GM21529 (cell line): Measurements from ENCODE around the gene HMGN3.
"Not testable (repeated sequence)": the region's sequence is repeated elsewhere in the genome, so short reads cannot be mapped to it uniquely, and the experiment has no call there.

Experiments
- ATAC-seq: cut with Tn5 transposase; IDR thresholded peaks from one replicate; pipeline ENCODE4 v1.9.1; 2021; ENCODE audit not compliant: unreplicated experiment

The HMGN3 gene

DNA sequence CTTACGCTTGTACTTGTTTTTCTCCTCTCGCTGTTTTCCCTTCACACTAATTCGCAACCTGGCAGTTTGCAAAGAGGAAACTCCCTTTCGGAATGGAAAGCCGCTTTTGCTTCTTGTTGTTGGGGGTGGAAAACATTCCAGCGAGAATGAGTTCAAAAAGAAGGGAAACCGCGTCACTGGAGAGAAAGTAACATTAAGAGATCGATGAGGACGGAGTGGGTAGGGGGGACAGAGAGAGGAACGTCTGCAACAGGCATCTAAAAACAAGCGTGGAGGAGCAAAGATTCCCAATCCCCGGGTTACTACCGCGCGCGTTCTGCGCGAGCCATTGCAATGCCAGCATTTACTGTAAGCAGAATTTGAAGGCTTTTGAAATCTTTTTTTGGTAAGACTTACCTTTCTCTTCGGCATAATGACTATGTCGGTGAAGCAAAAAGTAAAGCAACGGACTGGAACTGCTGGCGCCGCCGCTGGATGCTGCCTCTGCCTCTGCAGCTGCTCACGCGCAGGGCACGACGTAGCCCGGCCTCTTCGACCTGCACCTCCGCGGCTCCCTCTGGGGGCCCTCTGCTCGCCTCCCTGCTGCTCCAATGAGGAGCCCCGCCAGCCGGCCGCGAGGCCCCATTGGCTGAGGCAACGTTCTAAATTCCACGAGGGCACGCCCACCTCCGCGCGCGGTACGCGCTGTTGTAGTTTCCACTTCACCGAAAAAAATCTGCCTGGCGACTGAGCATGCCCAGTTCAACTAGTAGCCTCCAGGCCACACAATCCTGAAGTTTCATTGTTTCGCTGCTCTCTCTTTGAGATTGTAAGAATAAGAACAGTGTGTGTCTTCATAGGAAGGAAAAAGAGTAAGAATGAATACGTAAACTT lies at the start of gene HMGN3:
Gene HMGN3, minus strand, starts transcription at position 533 of the 873 bp plus-strand sequence.
- peak; percentile 86 for ATAC-seq

DNA sequence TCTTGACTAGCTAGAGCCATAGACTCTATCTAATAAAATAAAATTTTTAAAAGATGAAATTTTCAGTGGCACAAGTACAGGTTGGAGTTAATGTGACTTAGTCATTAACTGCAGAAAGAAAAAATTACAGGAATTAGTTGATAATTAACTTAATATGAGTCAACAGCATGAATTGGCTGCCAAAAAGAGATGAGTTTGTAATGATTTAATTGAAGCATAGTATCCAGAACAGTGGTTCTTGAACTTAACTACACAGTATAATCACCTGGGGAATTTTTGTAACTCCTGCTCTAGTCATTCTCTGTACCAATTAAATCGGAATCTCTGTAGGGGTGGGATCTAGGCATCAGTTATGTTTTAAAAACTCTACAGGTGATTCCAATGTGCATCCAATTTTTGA lies 46.3 kb upstream of the HMGN3 start:
- ATAC-seq = no peak

DNA sequence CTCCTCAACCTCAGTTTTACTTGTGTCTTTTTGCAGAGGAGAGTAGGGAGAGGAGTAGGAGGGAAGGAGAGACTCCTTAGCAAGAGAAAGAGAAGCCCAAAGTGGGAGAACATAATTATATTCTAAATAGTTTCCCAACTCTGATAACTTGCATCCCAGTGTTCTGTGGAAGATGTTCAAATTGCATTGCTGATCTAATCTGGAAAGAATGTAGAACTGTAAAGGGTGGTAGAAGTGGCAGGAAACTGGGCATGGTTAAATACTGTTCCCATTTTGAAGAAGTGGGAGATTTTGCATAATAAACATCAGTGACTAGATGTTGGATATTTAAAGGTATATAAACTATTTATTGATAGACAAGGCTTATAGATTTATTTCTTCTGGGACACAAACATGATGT lies 42.6 kb upstream of the HMGN3 start:
- ATAC-seq = no peak

DNA sequence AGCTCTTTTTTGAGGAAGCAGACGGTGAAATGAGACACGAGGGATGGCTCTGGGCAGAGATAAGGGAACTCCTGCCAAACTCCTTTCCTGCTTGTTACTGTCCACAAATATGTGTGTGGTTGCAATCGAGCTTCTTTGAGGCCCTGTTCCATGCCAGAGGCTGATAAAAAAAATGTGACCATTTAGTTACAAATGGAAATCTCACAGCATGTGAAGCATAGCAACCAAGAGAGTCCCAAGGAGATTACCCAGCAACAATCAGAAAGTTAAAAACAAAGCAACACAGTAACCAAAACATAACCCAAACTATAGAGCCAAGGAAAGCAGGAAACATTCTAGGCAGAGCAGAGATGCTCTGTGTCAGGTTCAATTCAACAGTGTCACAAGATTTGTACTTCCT lies 35.4 kb upstream of the HMGN3 start:
- no peak for ATAC-seq

DNA sequence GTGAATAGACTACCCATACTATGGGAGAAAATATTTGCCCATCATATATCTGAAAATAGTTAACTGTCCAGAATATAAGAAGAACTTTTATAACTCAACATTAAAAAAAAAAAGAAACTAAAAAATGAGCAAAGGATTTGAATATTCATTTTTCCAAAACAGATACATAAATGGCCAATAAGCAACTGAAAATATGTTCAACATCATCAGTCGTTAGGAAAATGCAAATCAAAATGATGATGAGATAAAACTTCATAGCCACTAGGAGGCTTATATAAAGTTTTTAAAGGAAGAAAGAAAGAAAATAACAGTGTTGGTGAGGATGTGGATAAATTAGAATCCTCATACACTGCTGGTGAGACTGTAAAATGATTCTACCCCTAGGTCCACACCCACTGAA lies 32.6 kb upstream of the HMGN3 start:
- ATAC-seq = no peak

DNA sequence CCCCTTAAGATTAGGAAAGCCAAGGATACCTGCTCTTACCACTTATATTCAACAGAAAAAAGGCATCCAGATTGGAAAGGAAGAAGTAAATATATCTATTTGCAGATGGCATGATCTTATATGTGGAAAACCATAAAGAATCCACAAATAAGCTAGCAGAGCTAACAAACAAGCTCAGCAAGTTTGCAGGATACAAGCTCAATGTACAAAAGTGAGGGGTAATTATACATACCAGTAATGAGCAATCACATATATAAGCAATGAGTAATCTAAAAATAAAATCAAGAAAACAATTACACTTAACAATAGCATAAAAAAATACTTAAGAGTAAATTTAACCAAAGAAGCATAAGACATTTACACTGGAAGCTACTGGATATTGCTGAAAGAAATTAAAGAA lies 31.6 kb upstream of the HMGN3 start:
- ATAC-seq = no peak

DNA sequence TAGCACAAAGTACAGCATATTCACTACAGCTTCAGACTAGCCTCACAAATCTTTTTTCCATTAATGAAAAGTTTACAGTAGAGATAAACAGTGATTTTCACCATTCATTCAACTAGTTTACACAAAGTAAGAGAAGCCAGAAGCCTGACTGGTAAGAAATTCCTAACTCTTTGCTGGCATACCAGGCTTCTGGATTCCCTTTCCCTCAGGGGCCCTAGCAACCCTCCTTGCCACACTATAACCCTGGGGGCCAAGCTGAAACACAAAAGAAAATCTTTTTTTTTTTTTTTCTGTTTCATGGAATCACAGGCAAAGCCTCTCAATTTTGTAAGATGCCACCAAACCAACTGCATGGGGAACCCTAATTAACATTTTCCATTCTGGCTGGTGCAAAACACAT lies 28.9 kb upstream of the HMGN3 start:
- ATAC-seq = no peak

DNA sequence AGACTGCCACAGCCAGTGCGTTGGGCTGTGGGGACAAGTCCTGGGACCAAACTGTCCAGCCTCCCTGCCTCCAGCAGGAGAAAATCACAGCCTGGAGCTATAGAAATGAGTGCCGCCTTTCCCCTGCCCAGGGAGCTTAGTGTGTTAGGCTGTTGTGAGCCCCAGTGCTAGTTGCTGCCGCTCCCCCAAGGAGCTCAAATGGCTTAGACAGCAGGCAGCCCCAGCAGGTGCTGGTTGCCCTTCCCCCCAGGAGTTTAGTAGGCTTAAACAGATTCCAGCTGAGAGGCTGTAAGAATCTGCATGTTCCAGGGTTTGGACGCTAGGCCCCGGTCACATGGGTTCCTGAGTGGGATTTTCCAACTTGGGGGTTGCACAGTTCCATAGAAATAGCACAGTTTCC lies 27.2 kb upstream of the HMGN3 start:
- no peak for ATAC-seq

DNA sequence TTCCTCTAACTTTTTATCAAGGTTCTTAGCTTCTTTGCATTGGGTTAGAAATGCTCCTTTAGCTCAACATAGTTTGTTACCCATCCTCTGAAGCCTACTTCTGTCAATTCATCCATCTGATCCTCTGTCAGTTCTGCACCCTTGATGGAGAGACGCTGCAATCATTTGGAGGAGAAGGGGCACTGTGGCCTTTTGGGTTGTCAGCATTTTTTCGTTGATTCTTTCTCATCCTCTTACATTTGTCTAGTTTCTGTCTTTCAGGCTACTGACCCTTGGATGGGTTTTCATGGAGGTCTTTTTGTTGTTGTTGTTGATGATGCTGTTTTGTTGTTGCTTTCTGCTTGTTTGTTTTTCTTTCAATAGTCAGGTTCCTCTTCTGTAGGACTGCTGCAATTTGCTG lies 26.3 kb upstream of the HMGN3 start:
- ATAC-seq = no peak

DNA sequence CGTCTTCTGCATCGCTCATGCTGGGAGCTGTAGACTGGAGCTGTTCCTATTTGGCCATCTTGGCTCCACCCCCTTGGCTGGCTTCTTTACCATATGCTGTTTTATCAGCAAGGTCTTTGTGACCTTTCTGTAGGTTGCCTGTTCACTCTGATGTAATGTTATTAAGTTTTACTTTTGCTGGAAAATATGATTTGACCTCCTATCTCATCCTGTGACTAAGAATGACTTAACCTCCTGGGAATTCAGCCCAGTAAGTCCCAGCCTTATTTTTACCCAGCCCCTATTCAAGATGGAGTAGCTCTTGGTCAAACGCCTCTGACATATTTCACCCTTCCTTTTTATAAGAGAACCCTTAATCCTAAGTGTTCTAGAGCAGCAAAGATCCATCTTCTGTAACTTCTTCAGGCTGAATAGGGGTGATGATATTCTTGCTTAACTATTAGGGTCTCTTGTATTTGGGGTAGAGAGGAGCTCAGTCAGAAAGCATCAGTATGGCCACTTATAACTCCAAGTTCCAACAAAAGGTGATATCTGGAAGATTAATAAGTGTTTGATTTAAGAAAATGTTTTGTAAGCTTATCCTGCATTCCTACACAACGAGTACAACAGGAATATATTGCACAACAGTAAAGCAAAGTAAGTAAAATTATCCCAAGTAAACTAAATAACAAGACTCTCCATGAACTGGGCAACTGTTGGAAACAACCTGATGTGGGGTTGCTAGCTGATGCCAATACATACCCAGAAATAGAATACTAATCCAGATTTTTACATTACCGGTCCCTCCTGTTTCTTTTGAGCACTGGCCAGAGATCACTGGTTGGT lies 23.1 kb upstream of the HMGN3 start:
- no peak for ATAC-seq

DNA sequence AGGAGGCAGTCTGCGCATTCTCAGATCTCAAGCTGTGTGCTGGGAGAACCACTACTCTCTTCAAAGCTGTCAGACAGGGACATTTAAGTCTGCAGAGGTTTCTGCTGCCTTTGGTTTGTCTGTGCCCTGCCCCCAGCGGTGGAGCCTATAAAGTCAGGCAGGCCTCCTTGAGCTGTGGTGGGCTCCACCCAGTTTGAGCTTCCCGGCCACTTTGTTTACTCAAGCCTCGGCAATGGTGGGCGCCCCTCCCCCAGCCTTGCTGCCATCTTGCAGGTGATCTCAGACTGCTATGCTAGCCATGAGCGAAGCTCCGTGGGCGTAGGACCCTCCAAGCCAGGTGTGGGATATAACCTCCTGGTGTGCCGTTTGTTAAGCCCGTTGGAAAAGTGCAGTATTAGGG lies 22.3 kb upstream of the HMGN3 start:
- ATAC-seq = not testable (repeated sequence)

DNA sequence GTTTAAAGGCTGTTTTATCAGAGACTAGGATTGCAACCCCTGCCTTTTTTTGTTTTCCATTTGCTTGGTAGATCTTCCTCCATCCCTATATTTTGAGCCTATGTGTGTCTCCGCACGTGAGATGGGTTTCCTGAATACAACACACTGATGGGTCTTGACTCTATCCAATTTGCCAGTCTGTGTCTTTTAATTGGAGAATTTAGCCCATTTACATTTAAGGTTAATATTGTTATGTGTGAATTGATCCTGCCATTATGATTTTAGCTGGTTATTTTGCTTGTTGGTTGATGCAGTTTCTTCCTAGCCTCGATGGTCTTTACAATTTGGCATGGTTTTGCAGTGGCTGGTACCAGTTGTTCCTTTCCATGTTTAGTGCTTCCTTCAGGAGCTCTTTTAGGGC lies 20.6 kb upstream of the HMGN3 start:
- not testable (repeated sequence) for ATAC-seq

DNA sequence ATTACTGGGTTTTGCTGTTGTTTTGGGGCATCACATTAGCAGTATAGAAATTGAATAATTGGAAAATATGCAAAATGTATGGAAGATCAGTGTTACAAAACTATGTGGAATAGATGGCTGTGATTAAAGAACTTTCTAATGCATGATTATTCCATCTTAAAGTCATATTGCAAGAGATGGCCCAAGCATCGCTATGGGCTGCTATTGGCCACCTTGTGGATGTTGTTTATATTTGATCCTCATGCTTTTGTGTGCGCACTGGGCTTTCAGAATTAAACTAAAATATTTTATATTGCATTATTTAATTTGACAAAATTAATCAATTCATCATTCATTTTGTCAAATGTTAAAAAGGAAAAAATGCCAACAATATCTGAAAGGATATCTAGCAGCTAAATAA lies 16.1 kb upstream of the HMGN3 start:
- no peak for ATAC-seq

DNA sequence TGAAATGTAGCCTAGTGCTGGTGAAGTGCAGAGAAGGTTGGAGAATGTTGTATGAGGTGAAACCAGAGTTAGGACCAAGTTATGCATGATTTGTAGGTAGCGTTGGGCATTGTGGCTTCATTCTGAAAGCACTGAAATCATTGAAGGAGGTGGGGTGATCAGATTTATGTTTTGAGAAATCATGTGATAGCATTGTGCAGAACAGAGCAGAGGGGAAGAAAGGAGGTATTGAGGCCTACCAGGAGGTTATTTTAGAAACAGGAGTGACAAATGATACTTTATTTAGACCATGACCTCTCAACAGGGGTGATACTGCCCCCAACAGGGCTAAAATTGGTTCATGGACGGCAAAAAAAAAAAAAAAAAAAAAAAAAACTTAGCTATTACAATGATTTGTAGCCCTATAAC lies 15.6 kb upstream of the HMGN3 start:
- peak; percentile 75 for ATAC-seq

DNA sequence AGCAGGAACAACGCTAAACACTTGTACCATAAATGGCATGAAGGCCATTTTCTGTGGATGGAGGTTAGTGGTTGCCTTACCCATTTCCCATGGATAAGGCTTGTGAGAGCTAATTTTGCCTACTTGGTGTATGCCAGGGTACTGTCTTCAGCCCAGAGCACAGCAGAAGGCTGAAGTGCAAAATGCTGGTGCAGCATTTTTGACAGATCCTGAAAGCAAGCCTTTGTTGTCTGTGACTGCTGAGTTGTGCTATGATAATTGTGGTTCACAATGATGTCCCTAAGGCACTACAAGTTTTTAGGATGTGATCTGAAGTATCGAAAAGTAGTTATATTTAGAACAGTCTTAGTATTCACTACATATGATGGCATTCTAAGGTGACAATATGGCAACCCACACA lies 14.7 kb upstream of the HMGN3 start:
- ATAC-seq = no peak

DNA sequence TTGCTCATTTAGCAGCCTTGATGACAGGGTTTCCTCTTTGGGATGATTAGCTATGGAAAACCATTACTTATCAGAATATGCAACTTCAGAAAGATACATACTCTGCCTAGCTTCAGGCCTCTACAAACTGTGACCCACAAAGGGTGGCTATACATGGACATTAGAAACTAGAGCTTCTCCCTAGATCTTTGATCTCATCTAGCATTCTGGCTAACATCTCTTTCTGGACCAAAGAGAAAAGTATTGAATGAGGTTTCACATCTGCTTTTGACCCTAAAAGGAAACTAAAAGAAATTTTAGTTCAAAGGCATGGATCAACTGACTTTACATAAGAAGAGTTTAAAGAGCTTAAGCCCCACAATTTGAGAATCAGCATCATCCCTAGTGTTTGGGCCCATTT lies 12.4 kb upstream of the HMGN3 start:
- peak; percentile 84 for ATAC-seq

DNA sequence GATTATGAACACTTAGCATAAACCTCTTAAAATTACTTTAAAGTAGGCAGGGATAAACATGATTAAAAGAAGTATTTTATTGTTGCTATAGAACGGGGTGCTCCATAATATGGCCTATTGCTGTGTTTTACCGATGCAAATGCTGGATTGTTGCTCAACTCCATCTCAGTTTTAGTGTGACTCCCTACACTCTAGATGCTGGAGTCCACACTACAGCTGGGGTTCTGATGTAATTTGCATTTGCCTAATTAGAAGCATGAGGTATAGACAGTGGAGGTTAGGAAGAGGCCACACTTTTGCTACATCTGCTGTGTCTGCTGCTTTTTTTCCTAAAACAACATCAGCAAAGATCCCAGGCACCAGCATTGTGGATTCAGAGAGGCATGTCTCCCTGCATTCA lies 6.7 kb upstream of the HMGN3 start:
- ATAC-seq = no peak

DNA sequence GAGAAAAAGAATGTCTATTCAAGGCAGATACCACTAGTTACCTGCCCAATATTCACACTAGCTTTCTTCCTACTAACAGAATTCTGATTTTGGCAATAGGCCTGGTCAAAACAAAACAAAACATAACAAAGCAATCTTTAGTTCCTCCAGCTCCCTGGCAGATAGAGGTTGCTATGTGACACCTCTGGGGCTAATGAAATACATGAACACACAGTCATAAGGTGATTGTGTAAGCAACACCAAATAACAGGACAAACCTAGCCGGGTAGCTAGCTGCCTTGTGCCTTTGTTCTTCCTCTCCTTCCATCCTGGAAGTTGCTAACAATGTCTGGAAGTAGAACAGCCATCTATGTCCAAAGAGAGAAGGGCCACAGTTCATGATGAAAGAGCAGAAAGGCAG lies 6.0 kb upstream of the HMGN3 start:
- ATAC-seq = peak; percentile 27

DNA sequence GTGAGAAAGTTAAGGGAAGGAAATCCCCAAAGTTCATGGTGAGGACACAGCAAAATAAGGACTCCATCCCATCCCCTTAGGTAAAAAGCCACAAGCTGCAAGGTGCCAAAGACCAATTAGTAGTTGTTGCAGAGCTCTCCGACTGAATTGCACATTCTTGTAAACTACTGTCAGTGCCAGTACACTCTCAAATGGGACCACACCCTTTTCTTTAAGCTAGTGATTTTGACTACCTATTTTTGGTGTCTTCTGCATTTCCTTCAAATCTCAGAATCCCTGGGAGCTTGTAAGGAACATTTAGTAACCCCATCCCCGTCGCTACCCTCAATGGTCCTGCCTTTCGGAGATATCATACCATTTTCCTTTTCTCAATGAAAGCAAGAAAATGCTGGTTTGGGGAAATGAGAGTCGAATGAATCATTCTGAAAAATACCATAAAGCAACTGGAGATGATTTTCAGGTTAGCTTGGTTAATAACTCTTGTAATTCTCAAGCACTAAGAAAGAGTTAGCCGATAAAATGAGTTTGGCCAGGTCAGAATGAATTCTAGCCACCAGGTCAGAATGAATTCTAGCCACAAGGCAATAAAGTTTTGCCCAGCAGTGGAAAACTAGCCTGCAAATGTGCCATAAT lies 5.2 kb upstream of the HMGN3 start:
- peak; percentile 71 for ATAC-seq

DNA sequence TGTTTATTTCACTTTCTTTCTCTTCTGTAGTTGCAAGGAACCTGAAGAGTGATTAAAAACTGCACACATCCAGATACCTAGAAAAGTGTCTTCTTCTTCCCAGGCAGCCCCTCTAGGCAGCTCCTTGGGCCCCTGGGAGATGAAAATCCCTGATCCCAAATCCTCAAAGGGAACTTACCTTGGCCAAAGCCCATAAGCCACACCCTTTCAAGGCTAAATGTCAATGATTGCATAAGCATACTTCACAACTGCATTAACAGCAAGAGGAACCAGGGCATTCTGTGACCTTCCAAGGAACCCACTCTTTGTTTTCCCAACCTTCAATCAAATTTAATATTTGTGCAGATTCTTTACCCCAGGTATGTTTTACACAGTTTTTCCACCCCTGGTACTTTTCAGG lies 4.4 kb upstream of the HMGN3 start:
- ATAC-seq = no peak

DNA sequence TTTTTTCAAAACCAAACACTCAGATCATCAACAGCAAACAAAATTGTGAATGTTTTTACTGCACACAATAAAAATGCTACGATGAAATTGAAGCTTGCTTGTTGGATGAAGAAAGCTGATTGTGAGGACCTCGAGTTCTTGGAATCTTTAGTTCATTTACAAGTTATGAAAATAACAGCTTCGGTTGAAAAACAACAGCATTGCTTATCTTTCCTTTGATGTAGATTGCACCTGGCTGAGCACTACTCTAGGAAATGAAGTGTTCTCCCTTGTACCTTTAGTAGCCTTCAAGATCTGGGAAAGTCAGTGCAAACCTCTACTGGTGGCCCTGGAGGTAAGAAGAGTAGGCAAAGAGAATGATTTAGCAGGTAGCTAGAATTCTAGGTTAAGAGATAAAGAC lies 2.2 kb upstream of the HMGN3 start:
- no peak for ATAC-seq
